Fibroblast of mammary gland (primary cell): ENCODE data around the gene PTPRD.

Experiments used
- DNase-seq: peaks from one replicate; pipeline ENCODE4 v3.0.0-alpha.2; 2010; ENCODE audit warnings: low read depth
- H3K4me3 ChIP-seq: 2 replicates; pipeline ENCODE4 v1.5.1; 2011; ENCODE audit warnings: low read depth, mild to moderate bottlenecking, low read length, moderate library complexity; ENCODE audit not compliant: control insufficient read depth
- TF ChIP-seq, protein P1 (sequence below): conservative IDR thresholded peaks from 2 replicates; pipeline ENCODE4 v1.5.1; 2011; ENCODE audit warnings: low read depth, low read length, inconsistent platforms; ENCODE audit not compliant: control insufficient read depth, insufficient read depth

The PTPRD gene

DNA sequence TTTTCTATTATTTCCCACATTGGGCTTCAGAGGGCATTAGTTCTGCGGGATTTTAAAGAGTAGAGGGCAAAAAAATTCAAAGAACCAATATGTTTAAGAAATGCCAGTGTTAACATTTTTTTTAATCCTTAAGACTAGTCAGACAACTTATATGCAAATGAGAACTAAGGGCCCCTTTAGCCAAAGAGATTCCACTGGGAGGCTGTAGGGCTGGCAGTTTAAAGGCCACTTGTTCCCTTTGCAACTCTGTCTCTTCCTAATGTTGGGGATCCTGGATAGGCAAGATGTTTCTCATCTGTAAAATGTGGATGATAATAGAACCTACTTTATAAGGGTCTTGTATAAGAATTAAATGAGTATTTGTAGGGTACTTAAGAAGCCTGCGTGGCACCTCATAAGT lies 1395.9 kb downstream of the PTPRD start:
- DNase-seq, result no peak
- TF ChIP-seq, protein P1, sequence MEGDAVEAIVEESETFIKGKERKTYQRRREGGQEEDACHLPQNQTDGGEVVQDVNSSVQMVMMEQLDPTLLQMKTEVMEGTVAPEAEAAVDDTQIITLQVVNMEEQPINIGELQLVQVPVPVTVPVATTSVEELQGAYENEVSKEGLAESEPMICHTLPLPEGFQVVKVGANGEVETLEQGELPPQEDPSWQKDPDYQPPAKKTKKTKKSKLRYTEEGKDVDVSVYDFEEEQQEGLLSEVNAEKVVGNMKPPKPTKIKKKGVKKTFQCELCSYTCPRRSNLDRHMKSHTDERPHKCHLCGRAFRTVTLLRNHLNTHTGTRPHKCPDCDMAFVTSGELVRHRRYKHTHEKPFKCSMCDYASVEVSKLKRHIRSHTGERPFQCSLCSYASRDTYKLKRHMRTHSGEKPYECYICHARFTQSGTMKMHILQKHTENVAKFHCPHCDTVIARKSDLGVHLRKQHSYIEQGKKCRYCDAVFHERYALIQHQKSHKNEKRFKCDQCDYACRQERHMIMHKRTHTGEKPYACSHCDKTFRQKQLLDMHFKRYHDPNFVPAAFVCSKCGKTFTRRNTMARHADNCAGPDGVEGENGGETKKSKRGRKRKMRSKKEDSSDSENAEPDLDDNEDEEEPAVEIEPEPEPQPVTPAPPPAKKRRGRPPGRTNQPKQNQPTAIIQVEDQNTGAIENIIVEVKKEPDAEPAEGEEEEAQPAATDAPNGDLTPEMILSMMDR, result no peak
- no peak overlapping the region for H3K4me3 ChIP-seq

DNA sequence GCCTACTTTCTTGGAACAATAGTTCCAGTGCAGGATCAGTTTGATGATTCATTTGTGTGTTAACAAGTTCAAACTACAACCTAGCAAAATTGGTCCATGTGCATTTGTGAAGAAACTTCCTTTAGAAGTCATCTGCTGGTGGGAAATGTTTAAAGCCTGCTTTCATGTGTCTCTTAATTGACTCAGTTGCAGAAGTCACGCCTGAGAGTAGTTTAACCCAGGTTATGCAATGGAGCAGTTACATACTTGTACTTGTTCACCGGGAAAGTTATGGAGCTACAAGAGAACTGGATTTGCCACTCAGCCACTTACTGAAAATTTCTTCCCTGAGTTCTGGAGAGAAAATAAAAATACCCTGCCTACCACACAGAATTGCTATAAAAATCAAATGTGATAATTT lies 1397.8 kb downstream of the PTPRD start:
- no peak for DNase-seq
- TF ChIP-seq, protein P1, result no peak
- H3K4me3 ChIP-seq, result no peak overlapping the region

DNA sequence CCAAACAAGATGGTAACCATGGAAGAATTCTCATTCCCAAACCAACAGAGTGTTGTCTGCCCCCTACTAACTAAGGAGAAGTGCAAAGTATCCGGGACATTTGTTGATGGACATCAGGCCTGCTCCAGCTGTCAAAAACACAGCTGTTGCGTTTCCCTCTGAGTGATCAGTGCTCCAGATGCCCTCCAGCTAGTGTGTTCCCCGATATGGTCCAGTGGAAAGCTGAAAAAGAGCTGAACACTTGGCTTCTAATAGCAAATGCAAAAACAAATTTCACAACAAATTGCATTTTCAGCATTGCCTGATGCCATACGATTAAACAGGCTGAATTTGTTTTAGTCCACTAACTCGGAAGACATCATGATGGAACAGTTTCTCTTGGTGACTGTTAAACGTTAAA lies 1398.7 kb downstream of the PTPRD start:
- H3K4me3 ChIP-seq, result no peak overlapping the region
- TF ChIP-seq, protein P1, result no peak
- no peak for DNase-seq

DNA sequence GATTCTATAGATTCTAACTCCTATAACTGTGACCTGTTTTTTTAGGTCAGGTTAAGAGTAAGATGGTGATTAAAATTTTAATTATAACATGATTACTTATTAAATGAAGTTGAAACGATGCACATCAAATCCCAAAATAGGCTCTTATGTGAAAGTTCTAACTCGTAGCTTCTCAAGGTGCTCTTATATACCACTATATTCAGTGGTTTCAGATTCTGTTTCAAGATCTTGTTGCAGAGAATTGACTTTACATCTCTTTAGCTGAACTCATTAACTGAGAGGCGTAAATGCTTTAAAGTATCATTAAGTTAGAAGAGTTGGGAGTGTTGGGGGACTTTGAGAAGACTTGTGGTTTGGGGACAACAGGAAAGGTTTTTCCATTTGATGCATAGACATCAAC lies 1399.8 kb downstream of the PTPRD start:
- TF ChIP-seq, protein P1, result no peak
- H3K4me3 ChIP-seq, result no peak overlapping the region
- no peak for DNase-seq

DNA sequence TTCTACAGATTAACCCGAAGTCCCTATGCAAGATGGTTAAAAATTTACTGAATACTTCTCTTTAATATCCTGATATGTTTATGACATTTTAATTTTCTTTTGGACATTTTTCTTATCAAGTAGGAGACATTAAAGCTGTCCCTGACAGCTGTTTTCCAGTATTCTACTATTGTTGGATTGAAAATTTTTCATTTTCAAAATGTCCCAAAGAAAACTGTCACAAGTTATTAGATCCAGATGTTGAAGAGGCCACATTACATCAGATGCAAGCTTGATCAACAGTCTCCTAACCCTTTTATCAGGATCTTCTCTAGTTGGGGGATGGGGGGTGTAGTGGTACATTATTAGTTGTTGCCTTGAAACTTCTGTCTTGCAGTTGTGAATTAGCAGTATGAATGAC lies 1410.5 kb downstream of the PTPRD start:
- TF ChIP-seq, protein P1, result no peak
- no peak overlapping the region for H3K4me3 ChIP-seq
- no peak for DNase-seq

DNA sequence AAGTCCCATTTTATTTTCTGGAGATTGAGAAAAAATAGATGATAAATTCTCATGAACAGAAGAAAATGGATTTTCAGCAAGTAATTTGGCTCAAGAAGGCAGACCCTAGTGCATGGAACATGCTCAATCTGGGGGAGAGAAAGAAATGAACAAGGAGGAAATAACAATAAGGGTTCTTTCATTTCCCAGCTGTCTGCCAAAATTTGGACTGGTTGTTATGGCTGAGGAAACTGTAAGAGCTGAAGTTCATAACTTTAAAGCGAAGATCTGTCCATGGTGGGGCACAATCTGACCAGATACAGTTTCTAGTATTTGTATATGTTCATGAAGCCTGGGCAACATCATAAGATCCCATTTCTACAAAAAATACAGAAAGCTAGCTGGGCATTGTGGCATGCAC lies 1426.7 kb downstream of the PTPRD start:
- no peak for DNase-seq
- no peak overlapping the region for H3K4me3 ChIP-seq
- TF ChIP-seq, protein P1, result no peak

DNA sequence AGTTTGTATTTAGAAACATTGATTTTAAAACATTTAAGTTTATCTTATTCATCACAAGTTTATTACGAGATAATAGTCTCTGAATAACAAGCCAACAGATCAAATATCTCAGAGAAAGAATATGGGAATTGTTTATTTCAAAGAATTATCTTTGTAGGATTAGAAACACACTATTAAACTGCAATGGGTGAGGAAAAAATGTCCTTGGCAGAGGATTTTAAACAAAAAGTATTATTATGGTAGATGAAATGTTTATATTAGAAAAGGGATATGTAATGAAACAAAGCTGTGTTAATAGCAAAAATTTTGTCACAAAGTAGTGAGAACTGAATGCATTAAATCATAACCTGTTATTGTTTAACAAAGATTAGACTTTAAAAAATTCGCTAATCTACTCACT lies 1430.4 kb downstream of the PTPRD start:
- TF ChIP-seq, protein P1, result no peak
- no peak overlapping the region for H3K4me3 ChIP-seq
- DNase-seq, result no peak
